ENCODE results near the gene RNASE11.

GRCh38 chr14:20626274-20626673, 38.5 kb upstream of the RNASE11 start:
- TF ChIP-seq CTCF (IDR thresholded peaks at IDR 0.05), result no peak
- no peak for TF ChIP-seq POLR2AphosphoS5 (IDR thresholded peaks at IDR 0.05; ENCODE audit: insufficient read depth in 1 of 2, low read depth in 1 of 2)
